ENCODE results near the gene RPL22. TPM values are rescaled to one million over a fixed set of nuclear protein-coding genes. Genes with fewer than 3 reads are reported as not detected.

Gene RPL22
- polyA plus RNA-seq, 3 donors, result 62.6 to 97.2 (median 65.6) TPM

- Histone ChIP-seq H3K36me3 (replicated peaks in 1 of 2; ENCODE audit: control insufficient read depth in 1 of 2, insufficient read depth in 2 of 2, low read length in 2 of 2) (no peaks in the 10 kb centered on the region), H3K9me3 (replicated peaks in 1 of 2; ENCODE audit: control insufficient read depth in 1 of 2, insufficient read depth in 1 of 2, low read length in 2 of 2) (peaks cover 0 to 13% of the 10 kb centered on the region in 2 donors), H3K27ac (ENCODE audit: low read depth in 1 of 2, low read length in 2 of 2) (no peak overlapping the region), H3K4me2 (replicated peaks; ENCODE audit: extremely low read depth, low read length, poor library complexity, severe bottlenecking) (no peak overlapping the region), H3K9ac (ENCODE audit: insufficient read depth, low read length, poor library complexity, severe bottlenecking) (no peak overlapping the region), H3K4me3 (replicated peaks in 1 of 3; ENCODE audit: low read depth in 2 of 3, low read length in 3 of 3) (no peak overlapping the region), H4K20me1 (ENCODE audit: insufficient read depth, low read length) (no peaks in the 10 kb centered on the region), H2AFZ (ENCODE audit: insufficient read depth, low read depth, low read length, poor library complexity, severe bottlenecking) (no peak overlapping the region), H3K79me2 (ENCODE audit: insufficient read depth, low read length) (no peaks in the 10 kb centered on the region), H3K27me3 (ENCODE audit: control insufficient read depth in 2 of 2, insufficient read depth in 2 of 2, low read length in 2 of 2) (peaks cover 16 to 32% of the 10 kb centered on the region in 2 donors), H3K4me1 (ENCODE audit: control insufficient read depth in 1 of 2, insufficient read depth in 2 of 2, low read length in 2 of 2) (peaks cover 6 to 16% of the 10 kb centered on the region in 2 donors)
- intact Hi-C loops (cut with micrococcal nuclease), result no loop called here
- TF ChIP-seq CTCF (IDR thresholded peaks at IDR 0.05), result no peak
- no peak for DNase-seq
- peaks cover 39 to 70% (median 45%) of the 10 kb centered on the region in 3 donors for H3K27me3 Mint-ChIP-seq (ENCODE audit: low read depth in 3 of 3)
- 50% methylated on average over 1 of the region's 16 CpGs for WGBS (ENCODE audit: insufficient coverage)
- H3K9me3 Mint-ChIP-seq, result peaks cover 0 to 12% (median 1%) of the 10 kb centered on the region in 7 donors
- H3K4me3 Mint-ChIP-seq, result no peak overlapping the region
- peaks cover 16% of the 10 kb centered on the region for H3K4me1 Mint-ChIP-seq
- no peak overlapping the region for H3K27ac Mint-ChIP-seq
- peaks cover 0 to 3% of the 10 kb centered on the region in 2 donors for H3K36me3 Mint-ChIP-seq
These were observed 12.3 kb upstream of the RPL22 start for GRCh38 chr1:6211731-6212130.

- Mint-ChIP-seq H3K27ac (no peak overlapping the region), H3K4me1 (peaks cover 18% of the 10 kb centered on the region), H3K27me3 (ENCODE audit: low read depth in 3 of 3) (peaks cover 43 to 75% (median 49%) of the 10 kb centered on the region in 3 donors), H3K36me3 (peaks cover 0 to 3% of the 10 kb centered on the region in 2 donors), H3K9me3 (peaks cover 0 to 12% (median 1%) of the 10 kb centered on the region in 7 donors), H3K4me3 (no peak overlapping the region)
- WGBS (ENCODE audit: insufficient coverage), result 94% methylated on average over 23 of the region's 29 CpGs
- no peak overlapping the region for H3K4me2 ChIP-seq (replicated peaks; ENCODE audit: extremely low read depth, low read length, poor library complexity, severe bottlenecking)
- no peak overlapping the region for H3K27ac ChIP-seq (ENCODE audit: low read depth in 1 of 2, low read length in 2 of 2)
- no peak overlapping the region for H3K9ac ChIP-seq (ENCODE audit: insufficient read depth, low read length, poor library complexity, severe bottlenecking)
- intact Hi-C loops (cut with micrococcal nuclease), result no loop called here
- H3K36me3 ChIP-seq (replicated peaks in 1 of 2; ENCODE audit: control insufficient read depth in 1 of 2, insufficient read depth in 2 of 2, low read length in 2 of 2), result no peaks in the 10 kb centered on the region
- DNase-seq, result no peak
- H3K9me3 ChIP-seq (replicated peaks in 1 of 2; ENCODE audit: control insufficient read depth in 1 of 2, insufficient read depth in 1 of 2, low read length in 2 of 2), result peaks cover 0 to 13% of the 10 kb centered on the region in 2 donors
- peaks cover 23 to 41% of the 10 kb centered on the region in 2 donors for H3K27me3 ChIP-seq (ENCODE audit: control insufficient read depth in 2 of 2, insufficient read depth in 2 of 2, low read length in 2 of 2)
- no peak for TF ChIP-seq CTCF (IDR thresholded peaks at IDR 0.05)
- H3K79me2 ChIP-seq (ENCODE audit: insufficient read depth, low read length), result no peaks in the 10 kb centered on the region
- H2AFZ ChIP-seq (ENCODE audit: insufficient read depth, low read depth, low read length, poor library complexity, severe bottlenecking), result no peak overlapping the region
- no peaks in the 10 kb centered on the region for H4K20me1 ChIP-seq (ENCODE audit: insufficient read depth, low read length)
- H3K4me1 ChIP-seq (ENCODE audit: control insufficient read depth in 1 of 2, insufficient read depth in 2 of 2, low read length in 2 of 2), result peaks cover 11 to 26% of the 10 kb centered on the region in 2 donors
- H3K4me3 ChIP-seq (replicated peaks in 1 of 3; ENCODE audit: low read depth in 2 of 3, low read length in 3 of 3), result no peak overlapping the region
These were observed 11.4 kb upstream of the RPL22 start for GRCh38 chr1:6210591-6211355.
